HG03378 (cell line): ENCODE data around the gene ZNF605.
A peak's percentile ranks its signal among the peaks of the same experiment; 100 is the strongest.
"Not testable (repeated sequence)": the region's sequence is repeated elsewhere in the genome, so short reads cannot be mapped to it uniquely, and the experiment has no call there.

ENCODE experiments used
- ATAC-seq: cut with Tn5 transposase; IDR thresholded peaks from one replicate; pipeline ENCODE4 v1.9.1; 2021; ENCODE audit warnings: mild to moderate bottlenecking, moderate library complexity; ENCODE audit not compliant: unreplicated experiment

The ZNF605 gene

GRCh38 chr12:132956011-132956788 lies at the start of gene ZNF605:
Gene ZNF605 (minus strand): TSS chr12:132956306. CDS start chr12:132945635, 10,671 bp downstream.
- peak; percentile 86 for ATAC-seq

- no peak for ATAC-seq
Observed at GRCh38 chr12:132998741-132999140, 42.6 kb upstream of the ZNF605 start.

GRCh38 chr12:132986885-132987225 lies 30.7 kb upstream of the ZNF605 start:
- ATAC-seq: no peak

GRCh38 chr12:132986001-132986884 lies 30.1 kb upstream of the ZNF605 start, which contains the start of gene ZNF26:
Gene ZNF26 (plus strand): TSS chr12:132986367. CDS start chr12:132986841, 474 bp downstream.
- peak; percentile 94 for ATAC-seq

- ATAC-seq: not testable (repeated sequence)
Observed at GRCh38 chr12:132976870-132977269, 20.8 kb upstream of the ZNF605 start.

GRCh38 chr12:132972374-132972773 lies 16.3 kb upstream of the ZNF605 start:
- ATAC-seq: no peak

GRCh38 chr12:132967736-132968135 lies 11.6 kb upstream of the ZNF605 start:
- no peak for ATAC-seq

GRCh38 chr12:132966676-132967415 lies 10.7 kb upstream of the ZNF605 start:
- no peak for ATAC-seq

GRCh38 chr12:132965796-132966195 lies 9.7 kb upstream of the ZNF605 start:
- no peak for ATAC-seq

GRCh38 chr12:132963947-132964346 lies 7.8 kb upstream of the ZNF605 start:
- ATAC-seq: not testable (repeated sequence)

- not testable (repeated sequence) for ATAC-seq
Observed at GRCh38 chr12:132961790-132962189, 5.7 kb upstream of the ZNF605 start.

- no peak for ATAC-seq
Observed at GRCh38 chr12:132955094-132956010, 754 bp downstream of the ZNF605 start.

- no peak for ATAC-seq
Observed at GRCh38 chr12:132954471-132955048, 1.5 kb downstream of the ZNF605 start.

GRCh38 chr12:132953771-132954170 lies 2.3 kb downstream of the ZNF605 start:
- ATAC-seq: no peak

- ATAC-seq: no peak
Observed at GRCh38 chr12:132953163-132953425, 3.0 kb downstream of the ZNF605 start.

GRCh38 chr12:132952371-132953162 lies 3.5 kb downstream of the ZNF605 start:
- no peak for ATAC-seq

GRCh38 chr12:132951649-132952048 lies 4.5 kb downstream of the ZNF605 start:
- no peak for ATAC-seq

GRCh38 chr12:132950844-132951535 lies 5.1 kb downstream of the ZNF605 start:
- ATAC-seq: no peak
